HG02759 (cell line): Measurements from ENCODE around the gene RNF6.
"Not testable (repeated sequence)": the region's sequence is repeated elsewhere in the genome, so short reads cannot be mapped to it uniquely, and the experiment has no call there.

Experiments
- ATAC-seq: cut with Tn5 transposase; IDR thresholded peaks from one replicate; pipeline ENCODE4 v1.9.1; 2021; ENCODE audit warnings: mild to moderate bottlenecking, moderate library complexity; ENCODE audit not compliant: unreplicated experiment

The RNF6 gene

GRCh38 chr13:26221721-26222519 is at the start of gene RNF6:
TSS of gene RNF6 (minus strand) at chr13:26222314. CDS start at chr13:26219649, 2,665 bp downstream.
- peak; percentile 95 for ATAC-seq

- no peak for ATAC-seq
Observed at GRCh38 chr13:26270707-26271106, 48.6 kb upstream of the RNF6 start.

GRCh38 chr13:26266311-26266710 is 44.2 kb upstream of the RNF6 start:
- ATAC-seq = no peak

GRCh38 chr13:26262156-26262555 is 40.0 kb upstream of the RNF6 start:
- ATAC-seq = no peak

- no peak for ATAC-seq
Observed at GRCh38 chr13:26259634-26260033, 37.5 kb upstream of the RNF6 start.

GRCh38 chr13:26257049-26257448 is 34.9 kb upstream of the RNF6 start:
- no peak for ATAC-seq

- ATAC-seq = no peak
Observed at GRCh38 chr13:26255691-26256277, 33.7 kb upstream of the RNF6 start.

- no peak for ATAC-seq
Observed at GRCh38 chr13:26255115-26255514, 33.0 kb upstream of the RNF6 start.

- ATAC-seq = peak; percentile 38
Observed at GRCh38 chr13:26254583-26255111, 32.5 kb upstream of the RNF6 start.

GRCh38 chr13:26253787-26254582 is 31.9 kb upstream of the RNF6 start, which contains the start of gene CDK8:
TSS of gene CDK8 (plus strand) at chr13:26254129. CDS start at chr13:26254642, 513 bp downstream.
- ATAC-seq = peak; percentile 85

- ATAC-seq = no peak
Observed at GRCh38 chr13:26253262-26253786, 31.2 kb upstream of the RNF6 start.

- ATAC-seq = not testable (repeated sequence)
Observed at GRCh38 chr13:26252006-26252405, 29.9 kb upstream of the RNF6 start.

- ATAC-seq = no peak
Observed at GRCh38 chr13:26249551-26249950, 27.4 kb upstream of the RNF6 start.

GRCh38 chr13:26247608-26248007 is 25.5 kb upstream of the RNF6 start:
- ATAC-seq = no peak

- no peak for ATAC-seq
Observed at GRCh38 chr13:26247011-26247410, 24.9 kb upstream of the RNF6 start.

GRCh38 chr13:26246154-26246553 is 24.0 kb upstream of the RNF6 start:
- no peak for ATAC-seq

- no peak for ATAC-seq
Observed at GRCh38 chr13:26236296-26236695, 14.2 kb upstream of the RNF6 start.

- no peak for ATAC-seq
Observed at GRCh38 chr13:26230703-26231102, 8.6 kb upstream of the RNF6 start.

- no peak for ATAC-seq
Observed at GRCh38 chr13:26229080-26229615, 7.0 kb upstream of the RNF6 start.

- ATAC-seq = no peak
Observed at GRCh38 chr13:26228096-26228495, 6.0 kb upstream of the RNF6 start.
